Measurements from ENCODE around the gene PDE4D.

The PDE4D gene

GRCh38 chr5:59016925-59017324 lies 876.6 kb downstream of the PDE4D start:
- FAIRE-seq (no peak), DNase-seq (ENCODE audit: insufficient read length) (no peak)
- no peak for TF ChIP-seq TAF1 (IDR thresholded peaks at IDR 0.05; ENCODE audit: borderline replicate concordance, low read depth, low read length)
- TF ChIP-seq POLR2A (IDR thresholded peaks at IDR 0.05; ENCODE audit: low read depth, low read length): no peak
- TF ChIP-seq POLR2AphosphoS5 (IDR thresholded peaks at IDR 0.05; ENCODE audit: low read depth, low read length): no peak

GRCh38 chr5:59008816-59009473 lies 884.6 kb downstream of the PDE4D start:
- TF ChIP-seq POLR2AphosphoS5 (IDR thresholded peaks at IDR 0.05; ENCODE audit: low read depth, low read length): no peak
- TF ChIP-seq TAF1 (IDR thresholded peaks at IDR 0.05; ENCODE audit: borderline replicate concordance, low read depth, low read length): no peak
- no peak for TF ChIP-seq POLR2A (IDR thresholded peaks at IDR 0.05; ENCODE audit: low read depth, low read length)

GRCh38 chr5:59007460-59008063 lies 886.0 kb downstream of the PDE4D start:
- TF ChIP-seq POLR2A (IDR thresholded peaks at IDR 0.05; ENCODE audit: low read depth, low read length) (no peak), POLR2AphosphoS5 (IDR thresholded peaks at IDR 0.05; ENCODE audit: low read depth, low read length) (no peak), TAF1 (IDR thresholded peaks at IDR 0.05; ENCODE audit: borderline replicate concordance, low read depth, low read length) (no peak)
- FAIRE-seq (no peak), DNase-seq (ENCODE audit: insufficient read length) (no peak)

More at GRCh38 chr5:59008816-59009473, 884.6 kb downstream of the PDE4D start:
- DNase-seq (ENCODE audit: insufficient read length): no peak
- no peak for FAIRE-seq

- FAIRE-seq (no peak), DNase-seq (ENCODE audit: insufficient read length) (no peak)
- no peak for TF ChIP-seq POLR2A (IDR thresholded peaks at IDR 0.05; ENCODE audit: low read depth, low read length)
Measured at GRCh38 chr5:59005934-59006701, 887.4 kb downstream of the PDE4D start.

GRCh38 chr5:59003641-59004040 lies 889.9 kb downstream of the PDE4D start:
- FAIRE-seq: no peak
- no peak for DNase-seq (ENCODE audit: insufficient read length)
- no peak for TF ChIP-seq POLR2A (IDR thresholded peaks at IDR 0.05; ENCODE audit: low read depth, low read length)

GRCh38 chr5:59003124-59003523 lies 890.4 kb downstream of the PDE4D start:
- no peak for TF ChIP-seq POLR2A (IDR thresholded peaks at IDR 0.05; ENCODE audit: low read depth, low read length)
- no peak for TF ChIP-seq TAF1 (IDR thresholded peaks at IDR 0.05; ENCODE audit: borderline replicate concordance, low read depth, low read length)
- no peak for TF ChIP-seq POLR2AphosphoS5 (IDR thresholded peaks at IDR 0.05; ENCODE audit: low read depth, low read length)
- DNase-seq (ENCODE audit: insufficient read length): no peak
- no peak for FAIRE-seq

GRCh38 chr5:59002162-59002825 lies 891.2 kb downstream of the PDE4D start:
- TF ChIP-seq TAF1 (IDR thresholded peaks at IDR 0.05; ENCODE audit: borderline replicate concordance, low read depth, low read length) (no peak), POLR2AphosphoS5 (IDR thresholded peaks at IDR 0.05; ENCODE audit: low read depth, low read length) (no peak), POLR2A (IDR thresholded peaks at IDR 0.05; ENCODE audit: low read depth, low read length) (no peak)
- DNase-seq (ENCODE audit: insufficient read length): no peak
- FAIRE-seq: no peak

- TF ChIP-seq POLR2A (IDR thresholded peaks at IDR 0.05; ENCODE audit: low read depth, low read length) (no peak), TAF1 (IDR thresholded peaks at IDR 0.05; ENCODE audit: borderline replicate concordance, low read depth, low read length) (no peak), POLR2AphosphoS5 (IDR thresholded peaks at IDR 0.05; ENCODE audit: low read depth, low read length) (no peak)
- no peak for DNase-seq (ENCODE audit: insufficient read length)
- FAIRE-seq: no peak
Measured at GRCh38 chr5:59001716-59002115, 891.8 kb downstream of the PDE4D start.

- TF ChIP-seq TAF1 (IDR thresholded peaks at IDR 0.05; ENCODE audit: borderline replicate concordance, low read depth, low read length) (no peak), POLR2AphosphoS5 (IDR thresholded peaks at IDR 0.05; ENCODE audit: low read depth, low read length) (no peak), POLR2A (IDR thresholded peaks at IDR 0.05; ENCODE audit: low read depth, low read length) (no peak)
- DNase-seq (ENCODE audit: insufficient read length) (no peak), FAIRE-seq (no peak)
Measured at GRCh38 chr5:59001154-59001553, 892.4 kb downstream of the PDE4D start.

GRCh38 chr5:59000211-59000610 lies 893.3 kb downstream of the PDE4D start:
- TF ChIP-seq POLR2A (IDR thresholded peaks at IDR 0.05; ENCODE audit: low read depth, low read length): no peak
- TF ChIP-seq TAF1 (IDR thresholded peaks at IDR 0.05; ENCODE audit: borderline replicate concordance, low read depth, low read length): no peak
- TF ChIP-seq POLR2AphosphoS5 (IDR thresholded peaks at IDR 0.05; ENCODE audit: low read depth, low read length): no peak
- FAIRE-seq: no peak
- DNase-seq (ENCODE audit: insufficient read length): no peak

GRCh38 chr5:58999804-59000203 lies 893.7 kb downstream of the PDE4D start:
- FAIRE-seq (no peak), DNase-seq (ENCODE audit: insufficient read length) (no peak)
- TF ChIP-seq POLR2AphosphoS5 (IDR thresholded peaks at IDR 0.05; ENCODE audit: low read depth, low read length): no peak
- TF ChIP-seq TAF1 (IDR thresholded peaks at IDR 0.05; ENCODE audit: borderline replicate concordance, low read depth, low read length): no peak
- TF ChIP-seq POLR2A (IDR thresholded peaks at IDR 0.05; ENCODE audit: low read depth, low read length): no peak
